ENCODE measurements around the gene CENPL. TPM values are rescaled to one million over a fixed set of nuclear protein-coding genes. Genes with fewer than 3 reads are reported as not detected.

The CENPL gene
- total and polyA plus RNA-seq, 2 of the 4 experiments (the other 2 are of a cell fraction), result 6.3 to 21.1 TPM

- H3K27ac ChIP-seq (ENCODE audit: insufficient read depth, low read length), result no peak overlapping the region
- in situ Hi-C loops (cut with MboI; ENCODE audit: low sequenced_read_pairs), result no loop called here
- dilution Hi-C loops (cut with HindIII; ENCODE audit: low sequenced_read_pairs, unreplicated experiment), result no loop called here
Observed at GRCh38 chr1:173768827-173769226, 55.9 kb downstream of the CENPL start.

More at GRCh38 chr1:173768827-173769226, 55.9 kb downstream of the CENPL start:
- TF ChIP-seq NFE2L2 (IDR thresholded peaks at IDR 0.05; ENCODE audit: low read depth, low read length), result no peak
- TF ChIP-seq RAD21 (IDR thresholded peaks at IDR 0.05; ENCODE audit: low read length), result no peak
- TF ChIP-seq MAFK (IDR thresholded peaks at IDR 0.05; ENCODE audit: low read depth, low read length), result no peak
- TF ChIP-seq MXI1 (IDR thresholded peaks at IDR 0.05; ENCODE audit: borderline replicate concordance, low read depth, low read length), result no peak
- TF ChIP-seq MAZ (IDR thresholded peaks at IDR 0.05; ENCODE audit: borderline replicate concordance, low read depth, low read length), result no peak
- no peak for TF ChIP-seq SMC3 (IDR thresholded peaks at IDR 0.05; ENCODE audit: low read depth, low read length)
- no peak for TF ChIP-seq FOS (IDR thresholded peaks at IDR 0.05; ENCODE audit: low read depth, low read length)
- no peak for TF ChIP-seq POLR2A (IDR thresholded peaks at IDR 0.05; ENCODE audit: low read depth, low read length)
- no peak for TF ChIP-seq CHD1 (IDR thresholded peaks at IDR 0.05; ENCODE audit: low read depth, low read length)
- no peak for TF ChIP-seq USF2 (IDR thresholded peaks at IDR 0.05; ENCODE audit: low read depth, low read length)
- TF ChIP-seq BHLHE40 (IDR thresholded peaks at IDR 0.05; ENCODE audit: low read depth, low read length), result no peak
- no peak for TF ChIP-seq RCOR1 (IDR thresholded peaks at IDR 0.05; ENCODE audit: insufficient replicate concordance, low read length)
- TF ChIP-seq CTCF (conservative IDR thresholded peaks at IDR 0.05; ENCODE audit: low read depth, low read length), result no peak
- TF ChIP-seq CEBPB (IDR thresholded peaks at IDR 0.05; ENCODE audit: low read depth, low read length), result no peak
- no peak for TF ChIP-seq ELK1 (IDR thresholded peaks at IDR 0.05; ENCODE audit: borderline replicate concordance, low read depth, low read length)
- TF ChIP-seq RFX5 (IDR thresholded peaks at IDR 0.05; ENCODE audit: low read depth, low read length), result no peak
- Histone ChIP-seq H2AK5ac (ENCODE audit: low read depth, low read length) (no peak overlapping the region), H3K23ac (ENCODE audit: low read depth, low read length) (no peak overlapping the region), H4K20me1 (ENCODE audit: insufficient read depth, low read length) (no peaks in the 10 kb centered on the region), H2BK5ac (ENCODE audit: low read depth, low read length, poor library complexity, severe bottlenecking) (no peak overlapping the region), H3K14ac (replicated peaks; ENCODE audit: low read depth, low read length) (no peak overlapping the region), H3K56ac (ENCODE audit: extremely low read depth, insufficient read depth, low read length) (no peak overlapping the region), H4K5ac (ENCODE audit: low read depth, low read length) (no peak overlapping the region), H3K9me3 (ENCODE audit: control insufficient read depth, insufficient read depth, low read length) (no peaks in the 10 kb centered on the region), H2BK20ac (ENCODE audit: low read depth, low read length) (no peak overlapping the region), H2AFZ (replicated peaks; ENCODE audit: low read length, poor library complexity) (no peak overlapping the region), H4K91ac (ENCODE audit: insufficient read depth, low read depth, low read length) (no peak overlapping the region), H3K4ac (ENCODE audit: low read depth, low read length) (no peak overlapping the region), H3K4me1 (ENCODE audit: control insufficient read depth, insufficient read depth, low read length) (no peaks in the 10 kb centered on the region), H3K36me3 (ENCODE audit: control insufficient read depth, insufficient read depth, low read length) (peaks cover 7% of the 10 kb centered on the region), H2AK9ac (replicated peaks; ENCODE audit: low read depth, low read length, poor library complexity) (no peak overlapping the region), H3K79me1 (ENCODE audit: low read depth in 1 of 2, low read length in 2 of 2) (peaks cover 0 to 4% of the 10 kb centered on the region in 2 experiments; a peak in 1 of 4 replicates), H4K8ac (ENCODE audit: low read depth in 2 of 2, low read length in 2 of 2) (no peak overlapping the region), H2BK15ac (ENCODE audit: low read depth, low read length) (no peak overlapping the region), H2BK120ac (ENCODE audit: low read depth, low read length) (no peak overlapping the region), H3K4me2 (ENCODE audit: low read depth, low read length) (no peak overlapping the region), H3K9ac (ENCODE audit: low read depth, low read length) (no peak overlapping the region), H3K9me1 (ENCODE audit: insufficient read depth, low read length) (0 out of 2 replicates have a peak, but pooled peaks cover 4% of the 10 kb centered on the region), H3K27me3 (ENCODE audit: control insufficient read depth, insufficient read depth, low read length) (no peaks in the 10 kb centered on the region), H3K4me3 (ENCODE audit: insufficient read depth, low read depth, low read length) (no peak overlapping the region), H3K18ac (ENCODE audit: low read depth, low read length) (no peak overlapping the region)
- ChIA-PET CTCF (no interaction called here), POLR2A (ENCODE audit: unreplicated experiment) (no interaction called here)
- intact Hi-C loops (cut with micrococcal nuclease), result no loop called here
- no peak for ATAC-seq (ENCODE audit: low read depth)
- no peak for DNase-seq
- BruUV-seq (replicated peaks), result no TSS peak
- WGBS, 2 experiments (ENCODE audit: extremely low coverage in 2 of 2, insufficient read length in 1 of 2), result no CpG with 5 or more reads among the region's 3 CpGs
